K562 (cell line): ENCODE results near the gene TMEM41B. TPM values are rescaled to one million over a fixed set of nuclear protein-coding genes. Genes with fewer than 3 reads are reported as not detected.

Source experiments
- ATAC-seq: fragments of 200-7000 bp; cut with Tn5 transposase; 3 replicates; pipeline ENCODE4 v1.9.1; 2020; ENCODE audit warnings: moderate library complexity
- BruUV-seq: library from RNA; stranded (reverse); fragments of 400-500 nt; replicated peaks from 2 replicates; lab custom pipeline; 2021; lab: Mats Ljungman, UMichigan
- CTCF ChIA-PET: fragments of 300-600 bp; formaldehyde crosslinking; extraction: SDS; loops from one replicate; lab custom pipeline; 2021; ENCODE audit warnings: low intra/inter-chr PET ratio; lab: Yijun Ruan, JAX
- POLR2A ChIA-PET: fragments of 300-600, 350-650 bp; sonication (Branson Sonifier 250); formaldehyde crosslinking; extraction: SDS; loops from one replicate; lab custom pipeline; 2021; ENCODE audit warnings: antibody characterized with exemption, inconsistent platforms; lab: Yijun Ruan, JAX
- DNase-seq, 4 experiments: peaks; one replicate each; pipeline versions ENCODE4 v3.0.0 to v3.0.0-alpha.2; 2011 to 2018; ENCODE audit warnings: low spot score in 3 of 4, mixed read lengths in 3 of 4; ENCODE audit errors: extremely low read depth in 1 of 4
- FAIRE-seq: peaks from 2 replicates; lab custom pipeline; 2011; peaks lifted over from hg19 to GRCh38; lab: Jason Lieb, UNC
- H2AFZ ChIP-seq: 2 replicates; pipeline ENCODE4 v1.6.0; 2011; ENCODE audit warnings: low read depth, low read length, control low read depth, inconsistent platforms
- H3K27ac ChIP-seq: fragments of 200-600 bp; 3 replicates; pipeline ENCODE4 v1.8.0; 2011; ENCODE audit warnings: low read depth, mild to moderate bottlenecking, control low read depth, inconsistent platforms, low read length, moderate library complexity, mixed read lengths; ENCODE audit errors: extremely low read depth
- H3K27me3 ChIP-seq, 2 experiments: fragments of 300-600 bp in 1 of 2; 2 replicates in 1 of 2; 3 replicates in 1 of 2; pipeline versions ENCODE4 v1.6.0 to v1.8.0; 2011; ENCODE audit warnings: inconsistent platforms in 2 of 2, low read length in 2 of 2, mild to moderate bottlenecking in 1 of 2, mixed read lengths in 1 of 2, moderate library complexity in 1 of 2; ENCODE audit not compliant: control insufficient read depth in 2 of 2, insufficient read depth in 2 of 2
- H3K36me3 ChIP-seq: fragments of 300-600 bp; 3 replicates; pipeline ENCODE4 v1.8.0; 2011; ENCODE audit warnings: mild to moderate bottlenecking, low read length, inconsistent platforms; ENCODE audit not compliant: control insufficient read depth, insufficient read depth
- H3K4me1 ChIP-seq, 2 experiments: fragments of 200-600 bp in 1 of 2; replicated peaks in 1 of 2; 2 replicates in 1 of 2; 3 replicates in 1 of 2; pipeline versions ENCODE4 v1.5.1 to v1.8.0; 2011; ENCODE audit warnings: inconsistent platforms in 2 of 2, low read length in 2 of 2, mild to moderate bottlenecking in 1 of 2, mixed read lengths in 1 of 2, moderate library complexity in 1 of 2; ENCODE audit not compliant: control insufficient read depth in 2 of 2, insufficient read depth in 2 of 2
- H3K4me2 ChIP-seq: 2 replicates; pipeline ENCODE4 v1.6.1; 2011; ENCODE audit warnings: low read length, control low read depth, inconsistent platforms, mixed read lengths; ENCODE audit not compliant: insufficient read depth
- H3K4me3 ChIP-seq: fragments of 200-600 bp; sonication (generic), shearing (Covaris generic); 2 replicates; pipeline ENCODE4 v1.5.1; 2016; ENCODE audit warnings: control low read depth, inconsistent platforms
- H3K79me2 ChIP-seq: fragments of 200-600 bp; 3 replicates; pipeline ENCODE4 v1.8.0; 2011; ENCODE audit warnings: low read length, inconsistent platforms; ENCODE audit not compliant: control insufficient read depth, insufficient read depth
- H3K9ac ChIP-seq, 2 experiments: 2 replicates each; pipeline versions ENCODE4 v1.6.0 to v1.6.1; 2011; ENCODE audit warnings: low read depth in 2 of 2, low read length in 2 of 2, control low read depth in 1 of 2, inconsistent platforms in 1 of 2, mild to moderate bottlenecking in 1 of 2, mixed read lengths in 1 of 2; ENCODE audit not compliant: insufficient read depth in 1 of 2
- H3K9me1 ChIP-seq: one replicate; pipeline ENCODE4 v1.6.0; 2011; ENCODE audit warnings: inconsistent platforms, mild to moderate bottlenecking, low read length, moderate library complexity; ENCODE audit not compliant: control insufficient read depth, insufficient read depth
- H3K9me3 ChIP-seq: replicated peaks from 2 replicates; pipeline ENCODE4 v1.5.1; 2011; ENCODE audit warnings: low read depth, low read length, inconsistent platforms; ENCODE audit not compliant: control insufficient read depth, insufficient read depth
- H4K20me1 ChIP-seq: replicated peaks from 2 replicates; pipeline ENCODE4 v1.6.1; 2011; ENCODE audit warnings: low read length, inconsistent platforms, mixed read lengths; ENCODE audit not compliant: control insufficient read depth, insufficient read depth
- CBFA2T3 ChIP-seq: fragments of 450-650 bp; IDR thresholded peaks from 2 replicates; pipeline ENCODE4 v1.6.1; 2017
- MCM5 ChIP-seq: fragments of 450-650 bp; IDR thresholded peaks from 2 replicates; pipeline ENCODE4 v1.6.1; 2016; ENCODE audit warnings: low read depth
- RCOR1 ChIP-seq, 2 experiments: IDR thresholded peaks; 2 replicates each; pipeline ENCODE4 v1.6.1; 2012; ENCODE audit warnings: low read depth in 2 of 2, low read length in 2 of 2, borderline replicate concordance in 1 of 2, improper control_type of control experiment in 1 of 2
- SP2 ChIP-seq: IDR thresholded peaks from 2 replicates; pipeline ENCODE4 v1.6.1; 2011; ENCODE audit warnings: mild to moderate bottlenecking, low read depth, low read length, moderate library complexity; ENCODE audit not compliant: poor library complexity, severe bottlenecking; ENCODE audit errors: extremely low read depth
- TAF9B ChIP-seq: fragments of 450-650 bp; IDR thresholded peaks from 2 replicates; pipeline ENCODE4 v1.6.1; 2018; ENCODE audit warnings: mild to moderate bottlenecking; ENCODE audit not compliant: partially characterized antibody
- ZBTB7A ChIP-seq: IDR thresholded peaks from 2 replicates; pipeline ENCODE4 v1.6.1; 2011; ENCODE audit warnings: low read depth, mild to moderate bottlenecking, low read length, moderate library complexity, borderline replicate concordance; ENCODE audit not compliant: control insufficient read depth
- ZNF184 ChIP-seq: sonication (generic); formaldehyde crosslinking; IDR thresholded peaks from 2 replicates; pipeline ENCODE4 v1.5.0; 2020; ENCODE audit warnings: missing genetic modification reagents
- ZNF668 ChIP-seq: fragments of 250-450 bp; sonication (Bioruptor Pico); IDR thresholded peaks from 2 replicates; pipeline ENCODE4 v1.8.0; 2022; ENCODE audit warnings: mild to moderate bottlenecking, inconsistent platforms
- WGBS: fragments of 100-300 bp; shearing (Covaris generic); methylation state at CpG from one replicate; pipeline ENCODE4 v1.1.6; 2016; ENCODE audit warnings: low coverage, mixed read lengths; ENCODE audit not compliant: insufficient coverage; ENCODE audit errors: missing lambda C conversion rate; 5-methylcytosine and 5-hydroxymethylcytosine counted together
- in situ Hi-C: fragments of 300-500 bp; cut with MboI; formaldehyde crosslinking; loops from 4 replicates; pipeline ENCODE4 v1.15.0; 2018; ENCODE audit warnings: inconsistent platforms, mixed read lengths
- intact Hi-C: fragments of 100-400 bp; cut with micrococcal nuclease; formaldehyde crosslinking; loops from 2 replicates; pipeline ENCODE4 v1.14.2; 2022
- polyA plus RNA-seq, 8 experiments: library from polyadenylated mRNA; depleted of rRNA in 4 of 8; stranded (reverse) in 5 of 8; unstranded in 3 of 8; fragments of >200 nt; fragmentation: Nextera tagmentation in 2 of 8; fragmentation: Illumina TruSeq in 1 of 8; extraction: Ambion mirVana in 2 of 8; extraction: Trizol in 1 of 8; gene quantifications; 2 replicates each; pipeline versions ENCODE4 v1.2.1 to v1.2.3, GENCODE V29; 2011 to 2014; ENCODE audit warnings: inconsistent platforms in 1 of 8, missing spikeins in 1 of 8
- total RNA-seq, 7 experiments: library from RNA; depleted of rRNA in 6 of 7; stranded (reverse); fragments of >200 nt in 6 of 7; fragmentation: Illumina TruSeq in 2 of 7; extraction: Trizol in 2 of 7; gene quantifications; 2 replicates each; pipeline versions ENCODE4 v1.2.1 to v1.2.3, GENCODE V29; 2011 to 2021; ENCODE audit warnings: low replicate concordance in 1 of 7

TMEM41B gene
- total and polyA plus RNA-seq, 9 of the 15 experiments (the other 6 are each of a cell fraction or from before 2014, with no cell fraction given), result 17.1 to 89.6 (median 48.7) TPM

DNA sequence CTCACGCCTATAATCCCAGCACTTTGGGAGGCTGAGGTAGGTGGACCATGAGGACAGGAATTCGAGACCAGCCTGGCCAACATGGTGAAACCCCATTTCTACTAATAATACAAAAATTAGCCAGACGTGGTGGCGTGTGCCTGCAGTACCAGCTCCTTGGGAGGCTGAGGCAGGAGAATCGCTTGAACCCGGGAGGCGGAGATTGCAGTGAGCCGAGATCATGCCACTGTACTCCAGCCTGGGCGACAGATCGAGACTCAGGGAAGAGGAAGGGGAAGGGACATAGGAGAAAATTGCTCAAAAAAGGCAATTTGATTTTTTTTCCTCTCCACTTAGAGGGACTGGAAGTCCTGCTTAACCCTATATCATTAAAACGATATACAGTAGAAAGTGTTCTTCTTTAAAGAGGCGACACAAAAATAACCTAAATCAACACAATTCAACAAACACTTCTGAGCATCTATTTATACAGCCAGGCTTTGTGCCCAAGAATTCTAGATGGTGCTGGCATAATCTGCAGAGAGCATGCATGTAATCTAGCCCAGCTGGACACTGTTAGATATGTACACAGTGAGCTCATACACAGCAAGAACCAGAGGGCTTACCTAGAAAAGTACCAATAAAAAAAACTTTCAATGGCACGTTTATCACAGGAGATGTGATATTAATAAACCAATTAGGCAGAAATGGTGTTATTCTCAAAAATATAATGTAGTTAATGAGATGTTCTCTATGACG lies 28.4 kb downstream of the TMEM41B start:
- Histone ChIP-seq H3K9me1 (no peaks in the 10 kb centered on the region), H3K27me3 (no peaks in the 10 kb centered on the region), H3K79me2 (no peaks in the 10 kb centered on the region), H3K4me2 (no peak overlapping the region), H3K9me3 (no peaks in the 10 kb centered on the region), H3K9ac (no peak overlapping the region), H3K27ac (no peak overlapping the region), H4K20me1 (no peaks in the 10 kb centered on the region), H3K4me1 (no peaks in the 10 kb centered on the region), H3K4me3 (no peak overlapping the region), H3K36me3 (peaks cover 56% of the 10 kb centered on the region; the same call in 2 of the 3 replicates), H2AFZ (no peak overlapping the region)
- CTCF ChIA-PET, result no interaction called here
- DNase-seq, result no peak
- POLR2A ChIA-PET, result interaction anchor here (1.0 to 1.4 kb wide), 2 partner anchors 8 to 11 kb away, joined by 3 read pairs; no protein-coding TSS in a partner anchor
- in situ Hi-C loops, result no loop called here
- BruUV-seq, result no TSS peak
- no peak for TF ChIP-seq ZNF184 (CRISPR knock-in tag)
- TF ChIP-seq ZBTB7A, result no peak
- TF ChIP-seq CBFA2T3, result no peak
- TF ChIP-seq SP2, result no peak
- no peak for TF ChIP-seq RCOR1 (IDR thresholded peaks at IDR 0.05; ENCODE audit: borderline replicate concordance in 1 of 2, low read depth in 2 of 2, low read length in 2 of 2)
- no peak for TF ChIP-seq ZNF668 (CRISPR knock-in tag)
- no peak for TF ChIP-seq MCM5
- TF ChIP-seq TAF9B, result no peak
- intact Hi-C loops, result no loop called here
- 91% methylated on average over 14 of the region's 14 CpGs for WGBS
- ATAC-seq, result no peak
- no peak for FAIRE-seq
